Sigmoid colon (tissue), 4 donors: ENCODE measurements around the gene MAGEA9.
"Not testable (repeated sequence)": the region's sequence is repeated elsewhere in the genome, so short reads cannot be mapped to it uniquely, and the experiment has no call there.

Experiments
- CTCF ChIP-seq, 4 experiments: fragments of 450-650 bp in 3 of 4; fragments of 200-600 bp in 1 of 4; IDR thresholded peaks; one replicate each; pipeline ENCODE4 v1.5.1; 2016 to 2019; ENCODE audit warnings: antibody characterized with exemption in 4 of 4, mild to moderate bottlenecking in 3 of 4, moderate library complexity in 2 of 4
- EP300 ChIP-seq, 4 donors: sonication (generic); formaldehyde crosslinking; IDR thresholded peaks; one replicate each; pipeline ENCODE4 v1.6.1; 2017; ENCODE audit warnings: antibody characterized with exemption in 4 of 4
- POLR2A ChIP-seq, 2 donors: fragments of 450-650 bp; IDR thresholded peaks; one replicate each; pipeline ENCODE4 v1.6.1; 2016; ENCODE audit warnings: antibody characterized with exemption in 2 of 2, mild to moderate bottlenecking in 2 of 2, moderate library complexity in 2 of 2

- TF ChIP-seq POLR2A, CTCF, EP300 (IDR thresholded peaks at IDR 0.05): not testable (repeated sequence)
Measured at GRCh38 chrX:149773026-149773425, 8.7 kb upstream of the MAGEA9 start.
